Measurements from ENCODE around the gene PSME3.
A peak's percentile ranks its signal among the peaks of the same experiment; 100 is the strongest.

PSME3 gene

DNA sequence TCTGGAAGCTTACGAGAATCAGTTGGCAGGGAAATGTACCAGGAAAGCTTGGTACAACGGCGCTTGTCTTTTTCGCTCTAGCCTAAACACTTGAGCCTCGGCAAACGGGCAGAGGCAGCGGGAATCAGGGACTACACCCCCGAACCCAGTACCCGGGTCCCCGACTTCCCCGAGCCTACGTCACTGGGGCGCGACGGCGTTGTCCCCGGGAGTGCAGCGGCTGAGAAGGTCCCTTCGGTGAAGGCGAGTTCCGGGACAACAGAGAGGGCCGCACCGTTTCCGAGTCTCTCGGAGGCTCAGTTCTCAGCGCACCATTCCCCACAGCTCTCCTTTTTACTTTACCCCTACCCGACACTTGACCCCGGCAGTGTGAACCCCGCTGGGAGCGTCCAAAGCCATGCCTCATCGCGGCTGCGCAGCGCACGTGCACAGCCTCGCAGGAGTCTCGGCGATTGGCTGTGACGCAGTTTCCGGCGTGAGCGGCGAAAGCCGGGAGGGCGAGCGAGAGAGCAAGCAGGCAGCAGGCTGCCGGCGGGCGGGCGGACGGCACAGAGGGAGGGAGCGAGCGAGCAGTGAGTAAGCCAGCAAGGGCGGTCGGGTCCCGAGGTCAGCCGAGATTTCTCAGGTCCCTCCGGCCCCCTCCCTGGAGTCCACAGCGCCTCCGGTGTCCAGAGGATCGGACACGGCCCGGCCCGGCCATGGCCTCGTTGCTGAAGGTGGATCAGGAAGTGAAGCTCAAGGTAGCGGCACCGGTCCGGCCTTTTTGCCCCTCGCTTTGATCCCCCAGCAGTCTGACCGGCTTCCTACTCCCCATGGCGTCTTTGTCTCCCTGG lies at the start of gene PSME3:
TSS of gene PSME3 (plus strand) at position 464 of the 833 bp plus-strand sequence. CDS start at position 699, 235 bp downstream.
- DNase-seq = peak; percentile 91

DNA sequence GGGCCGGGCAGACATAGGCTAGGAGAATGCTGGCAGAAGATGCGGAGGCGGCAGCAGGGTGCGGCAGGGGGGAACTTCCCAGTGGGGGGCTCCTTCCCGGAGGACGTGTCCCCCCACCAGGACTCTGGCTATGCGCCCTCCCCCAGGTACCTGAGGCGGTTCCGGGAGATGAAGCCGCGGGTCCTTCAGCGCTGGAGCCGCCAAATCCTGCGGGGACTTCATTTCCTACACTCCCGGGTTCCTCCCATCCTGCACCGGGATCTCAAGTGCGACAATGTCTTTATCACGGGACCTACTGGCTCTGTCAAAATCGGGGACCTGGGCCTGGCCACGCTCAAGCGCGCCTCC lies 49.4 kb upstream of the PSME3 start:
- DNase-seq = no peak

DNA sequence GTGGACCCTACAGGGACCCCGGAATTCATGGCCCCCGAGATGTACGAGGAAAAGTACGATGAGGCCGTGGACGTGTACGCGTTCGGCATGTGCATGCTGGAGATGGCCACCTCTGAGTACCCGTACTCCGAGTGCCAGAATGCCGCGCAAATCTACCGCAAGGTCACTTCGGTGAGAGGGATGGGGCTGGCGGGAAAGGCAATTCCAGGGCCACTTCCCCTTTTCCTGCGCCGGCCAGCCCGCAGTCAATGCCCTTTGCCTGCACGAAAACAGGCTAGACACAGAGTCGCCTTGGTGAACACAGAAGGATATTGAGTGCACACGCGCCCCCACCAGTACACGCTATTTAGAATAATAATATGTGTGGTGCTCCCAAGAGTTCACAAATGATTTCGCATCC lies 48.8 kb upstream of the PSME3 start:
- no peak for DNase-seq

DNA sequence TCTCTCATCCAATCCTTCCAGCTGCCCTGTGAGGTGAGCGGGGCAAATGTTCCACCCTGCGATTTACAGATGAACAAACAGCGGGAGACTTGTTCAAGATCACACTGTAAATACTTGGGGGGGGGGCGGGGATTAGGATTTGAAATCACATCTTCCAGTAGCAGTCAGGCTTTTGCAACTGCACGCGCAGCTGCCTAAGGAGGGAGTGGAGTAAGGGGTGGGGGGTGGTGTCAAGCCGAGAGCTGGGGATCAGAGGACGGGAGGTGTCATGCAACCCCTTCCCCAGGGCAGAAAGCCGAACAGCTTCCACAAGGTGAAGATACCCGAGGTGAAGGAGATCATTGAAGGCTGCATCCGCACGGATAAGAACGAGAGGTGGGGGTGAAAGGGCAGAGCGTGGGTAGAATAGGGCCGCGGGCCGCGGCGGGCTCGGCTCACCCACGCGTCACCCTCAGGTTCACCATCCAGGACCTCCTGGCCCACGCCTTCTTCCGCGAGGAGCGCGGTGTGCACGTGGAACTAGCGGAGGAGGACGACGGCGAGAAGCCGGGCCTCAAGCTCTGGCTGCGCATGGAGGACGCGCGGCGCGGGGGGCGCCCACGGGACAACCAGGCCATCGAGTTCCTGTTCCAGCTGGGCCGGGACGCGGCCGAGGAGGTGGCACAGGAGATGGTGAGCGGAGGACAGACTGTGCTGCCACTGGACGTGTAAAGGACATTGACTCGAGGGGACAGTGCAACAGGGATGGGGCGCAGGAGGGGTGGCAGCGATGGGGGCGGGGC lies 48.2 kb upstream of the PSME3 start:
- DNase-seq = no peak

GRCh38 chr17:42787266-42787665 lies 45.9 kb upstream of the PSME3 start:
- no peak for DNase-seq

DNA sequence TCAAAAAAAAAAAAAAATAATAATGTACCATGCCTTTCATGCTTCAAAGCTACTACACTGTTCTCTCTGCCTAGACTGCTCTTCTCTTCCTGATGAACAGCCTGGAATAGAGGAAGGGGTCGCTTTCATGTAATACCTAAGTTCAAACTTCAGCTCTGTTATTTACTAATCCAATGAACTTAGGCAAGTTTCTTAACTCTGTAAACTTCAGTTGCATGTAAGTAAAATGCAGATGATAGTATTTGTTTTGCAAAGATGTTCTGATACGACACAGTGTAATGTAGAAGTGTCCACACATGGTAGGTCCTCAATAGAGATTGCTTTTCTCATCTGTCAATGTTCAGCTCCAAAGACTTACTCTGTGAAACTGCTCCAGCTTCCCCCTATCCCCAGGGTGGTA lies 41.2 kb upstream of the PSME3 start:
- no peak for DNase-seq

DNA sequence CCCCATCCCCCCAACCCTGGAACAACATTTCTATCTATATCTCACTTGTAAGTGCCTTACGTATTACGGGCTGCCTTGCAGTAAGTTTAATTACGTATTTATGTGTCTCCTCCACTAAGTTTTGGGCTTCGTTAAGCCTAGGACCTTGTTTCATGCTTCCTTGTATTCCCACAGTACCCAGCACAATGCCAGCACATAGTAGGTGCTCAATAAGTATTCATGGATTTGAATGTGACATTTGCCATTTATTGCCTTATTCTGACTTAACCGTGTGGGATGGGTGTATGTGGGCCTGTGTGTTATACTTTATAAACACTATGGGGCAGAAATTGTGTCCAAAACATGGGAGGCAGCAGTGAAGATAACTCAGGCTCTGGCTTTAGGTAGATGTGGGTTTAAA lies 40.7 kb upstream of the PSME3 start:
- no peak for DNase-seq

DNA sequence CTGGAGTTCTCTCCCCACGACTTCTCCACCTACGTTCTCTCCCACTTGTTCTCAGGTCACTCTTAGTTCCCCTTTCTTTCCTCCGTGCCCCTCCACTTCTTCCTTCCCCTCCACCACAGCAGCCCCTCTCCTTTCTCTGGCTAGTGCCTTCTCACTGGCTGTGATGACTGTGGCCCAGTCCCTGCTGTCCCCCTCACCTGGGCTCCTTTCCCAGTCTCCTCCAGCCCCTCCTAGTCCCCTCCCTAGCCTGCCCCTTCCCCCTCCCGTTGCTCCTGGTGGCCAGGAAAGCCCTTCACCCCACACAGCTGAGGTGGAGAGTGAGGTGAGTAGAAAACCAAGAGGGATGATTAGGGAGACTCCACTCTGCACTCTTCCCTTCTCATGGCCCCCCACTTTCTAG lies 38.1 kb upstream of the PSME3 start:
- DNase-seq = no peak

DNA sequence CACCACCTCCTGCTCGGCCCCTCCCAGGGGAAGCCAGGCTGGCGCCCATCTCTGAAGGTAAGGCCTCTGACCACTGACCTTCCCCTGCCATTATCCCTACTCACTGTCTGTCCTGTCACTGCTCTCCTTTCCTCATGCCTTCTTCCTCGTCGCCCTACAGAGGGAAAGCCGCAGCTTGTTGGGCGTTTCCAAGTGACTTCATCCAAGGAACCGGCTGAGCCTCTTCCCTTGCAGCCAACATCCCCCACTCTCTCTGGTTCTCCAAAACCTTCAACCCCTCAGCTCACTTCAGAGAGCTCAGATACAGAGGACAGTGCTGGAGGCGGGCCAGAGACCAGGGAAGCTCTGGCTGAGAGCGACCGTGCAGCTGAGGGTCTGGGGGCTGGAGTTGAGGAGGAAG lies 37.7 kb upstream of the PSME3 start:
- no peak for DNase-seq

- no peak for DNase-seq
Observed at GRCh38 chr17:42796066-42796758, 37.0 kb upstream of the PSME3 start.

- DNase-seq = no peak
Observed at GRCh38 chr17:42797067-42798007, 35.9 kb upstream of the PSME3 start.

DNA sequence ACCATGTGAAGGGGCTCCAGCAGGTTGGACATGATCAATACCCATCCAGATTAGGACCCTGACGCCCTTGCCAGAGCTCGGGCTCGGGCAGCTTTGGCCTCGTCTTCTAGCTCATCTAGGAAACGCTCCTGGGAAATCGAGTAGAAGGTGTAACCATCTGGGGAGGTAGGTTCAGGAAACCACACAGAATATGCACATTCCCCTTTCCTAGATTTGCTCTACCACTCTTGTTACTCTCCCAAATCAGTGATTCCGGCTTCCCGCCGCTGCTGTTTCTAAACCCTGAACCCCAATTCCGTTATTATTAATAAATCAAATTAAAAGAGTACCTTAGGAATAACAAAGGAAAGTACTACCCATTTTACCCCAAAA lies 35.2 kb upstream of the PSME3 start:
- no peak for DNase-seq

DNA sequence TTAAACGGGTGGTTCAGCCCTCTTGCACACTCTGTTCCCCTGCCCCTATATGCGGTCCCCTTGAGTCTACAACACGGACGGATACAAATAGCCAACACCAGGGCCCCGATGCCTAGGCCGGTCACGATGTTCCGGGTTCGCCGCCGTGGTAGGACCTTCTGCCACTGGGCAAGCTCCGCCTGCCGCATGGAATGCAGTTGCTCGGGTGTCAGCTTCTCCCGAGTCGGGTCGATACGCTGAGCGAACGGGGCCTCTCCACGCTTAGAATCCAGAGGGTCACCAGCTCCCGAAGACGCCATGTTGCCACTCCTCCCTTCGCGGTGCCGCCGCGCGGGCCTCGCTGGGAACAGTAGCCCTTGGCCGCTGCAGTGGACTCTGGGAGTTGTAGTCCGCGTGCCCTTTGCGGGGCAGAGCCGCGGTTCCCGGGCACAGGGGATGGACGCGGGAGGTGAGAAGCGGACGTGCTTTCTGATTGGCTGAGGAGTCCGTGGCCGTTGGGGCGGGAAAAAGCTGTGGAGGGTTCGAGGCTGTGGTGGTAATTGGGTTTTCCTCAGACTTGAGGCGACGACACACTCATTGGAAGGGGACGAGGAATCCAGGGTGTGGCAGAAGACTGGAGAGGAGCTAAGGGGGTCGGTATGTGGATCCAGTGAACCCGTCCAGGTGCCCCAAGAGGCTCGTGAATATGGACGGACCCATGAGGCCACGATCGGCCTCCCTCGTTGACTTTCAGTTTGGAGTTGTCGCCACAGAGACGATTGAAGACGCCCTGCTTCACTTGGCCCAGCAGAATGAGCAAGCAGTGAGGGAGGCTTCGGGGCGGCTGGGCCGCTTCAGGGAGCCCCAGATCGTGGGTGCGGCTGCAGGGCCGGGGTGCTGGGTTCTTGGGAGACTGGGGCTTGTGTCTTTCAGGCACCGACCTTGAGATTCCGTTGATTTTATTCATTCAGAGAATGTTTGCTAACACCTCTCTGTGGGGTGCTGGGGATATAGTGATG lies 34.5 kb upstream of the PSME3 start, which contains the start of the genes CNTD1 and COA3:
TSS of gene CNTD1 (plus strand) at position 479 of the 998 bp plus-strand sequence. CDS start at position 686, 207 bp downstream.
TSS of gene COA3 (minus strand) at position 322 of the 998 bp plus-strand sequence. CDS start at position 299, 23 bp downstream.
- peak; percentile 77 for DNase-seq

- DNase-seq = no peak
Observed at GRCh38 chr17:42803074-42803883, 29.9 kb upstream of the PSME3 start.

DNA sequence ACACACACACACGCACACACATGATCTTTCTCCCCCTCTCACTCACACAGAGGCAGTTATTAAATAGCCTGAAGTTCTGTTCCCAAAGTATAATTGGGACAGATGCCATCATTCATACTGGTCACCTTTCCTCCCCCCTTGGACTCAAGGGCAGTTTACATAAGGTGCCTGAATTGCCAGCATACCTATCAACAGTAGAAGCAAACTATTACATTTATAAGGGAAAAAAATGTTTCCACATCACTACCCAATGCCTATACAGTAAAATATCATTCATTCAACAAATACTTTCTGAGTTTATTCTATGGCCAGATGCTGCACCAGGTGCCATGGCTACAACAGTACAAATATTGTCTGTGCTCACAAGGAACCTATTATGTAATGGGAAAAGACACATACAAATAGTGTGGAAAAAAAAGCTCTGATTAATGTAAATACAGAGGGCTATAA lies 28.3 kb upstream of the PSME3 start:
- no peak for DNase-seq

- no peak for DNase-seq
Observed at GRCh38 chr17:42806249-42806648, 26.9 kb upstream of the PSME3 start.

GRCh38 chr17:42809250-42809649 lies 23.9 kb upstream of the PSME3 start:
- no peak for DNase-seq

- DNase-seq = no peak
Observed at GRCh38 chr17:42814633-42815399, 18.4 kb upstream of the PSME3 start.

- no peak for DNase-seq
Observed at GRCh38 chr17:42817866-42818265, 15.3 kb upstream of the PSME3 start.
